Measurements from ENCODE around the gene EOLA2.
"Not testable (repeated sequence)": the region's sequence is repeated elsewhere in the genome, so short reads cannot be mapped to it uniquely, and the experiment has no call there.

The EOLA2 gene

GRCh38 chrX:149932970-149933369, 5.3 kb downstream of the EOLA2 start:
- DNase-seq (ENCODE audit: low read depth): not testable (repeated sequence)

- DNase-seq (ENCODE audit: low read depth): not testable (repeated sequence)
Observed at GRCh38 chrX:149932150-149932549, 6.1 kb downstream of the EOLA2 start.

- not testable (repeated sequence) for DNase-seq (ENCODE audit: low read depth)
Observed at GRCh38 chrX:149931355-149931754, 6.9 kb downstream of the EOLA2 start.

- DNase-seq (ENCODE audit: low read depth): not testable (repeated sequence)
Observed at GRCh38 chrX:149929400-149929799, 8.9 kb downstream of the EOLA2 start, which contains the start of gene HSFX4. HSFX4 (plus strand) TSS chrX:149929573; CDS start chrX:149929645, 72 bp downstream.

- DNase-seq (ENCODE audit: low read depth): not testable (repeated sequence)
Observed at GRCh38 chrX:149928635-149929034, 9.7 kb downstream of the EOLA2 start.

GRCh38 chrX:149927964-149928258, 10.4 kb downstream of the EOLA2 start:
- not testable (repeated sequence) for DNase-seq (ENCODE audit: low read depth)

GRCh38 chrX:149927245-149927963, 10.9 kb downstream of the EOLA2 start:
- not testable (repeated sequence) for DNase-seq (ENCODE audit: low read depth)

- not testable (repeated sequence) for DNase-seq (ENCODE audit: low read depth)
Observed at GRCh38 chrX:149924434-149924833, 13.9 kb downstream of the EOLA2 start.

- DNase-seq (ENCODE audit: low read depth): not testable (repeated sequence)
Observed at GRCh38 chrX:149923836-149924235, 14.5 kb downstream of the EOLA2 start.

GRCh38 chrX:149916745-149917392, 21.4 kb downstream of the EOLA2 start:
- no peak for DNase-seq (ENCODE audit: low read depth)

GRCh38 chrX:149910178-149910695, 28.1 kb downstream of the EOLA2 start:
- no peak for DNase-seq (ENCODE audit: low read depth)

- DNase-seq (ENCODE audit: low read depth): no peak
Observed at GRCh38 chrX:149909324-149910177, 28.7 kb downstream of the EOLA2 start.

- DNase-seq (ENCODE audit: low read depth): no peak
Observed at GRCh38 chrX:149908727-149909126, 29.6 kb downstream of the EOLA2 start.

GRCh38 chrX:149908308-149908707, 30.0 kb downstream of the EOLA2 start:
- DNase-seq (ENCODE audit: low read depth): no peak

- DNase-seq (ENCODE audit: low read depth): peak; percentile 3
Observed at GRCh38 chrX:149903889-149904748, 34.2 kb downstream of the EOLA2 start.

- DNase-seq (ENCODE audit: low read depth): no peak
Observed at GRCh38 chrX:149898554-149898953, 39.7 kb downstream of the EOLA2 start.

GRCh38 chrX:149890828-149891227, 47.5 kb downstream of the EOLA2 start:
- not testable (repeated sequence) for DNase-seq (ENCODE audit: low read depth)

Data from amniotic epithelial cell (primary cell).